Trophoblast cell (in vitro differentiated cells and primary cell): ENCODE results near the gene TRIM71.
"Not testable (repeated sequence)": the region's sequence is repeated elsewhere in the genome, so short reads cannot be mapped to it uniquely, and the experiment has no call there.

Experiments used
- DNase-seq, 2 donors: peaks; one replicate each; pipeline ENCODE4 v3.0.0-alpha.2; 2016
- H2AFZ ChIP-seq: 2 replicates; pipeline ENCODE4 v1.6.1; 2013; ENCODE audit warnings: low read length, moderate library complexity, mild to moderate bottlenecking; ENCODE audit not compliant: insufficient read depth, poor library complexity
- H2AK5ac ChIP-seq: 2 replicates; pipeline ENCODE4 v1.6.1; 2013; ENCODE audit warnings: mild to moderate bottlenecking, low read length
- H2BK120ac ChIP-seq: 2 replicates; pipeline ENCODE4 v1.6.1; 2013; ENCODE audit warnings: low read length, mild to moderate bottlenecking, moderate library complexity; ENCODE audit not compliant: insufficient read depth, poor library complexity
- H2BK12ac ChIP-seq: 2 replicates; pipeline ENCODE4 v1.6.1; 2013; ENCODE audit warnings: mild to moderate bottlenecking, low read length, moderate library complexity
- H2BK5ac ChIP-seq: 2 replicates; pipeline ENCODE4 v1.6.1; 2013; ENCODE audit warnings: low read length, low read depth, moderate library complexity, mild to moderate bottlenecking; ENCODE audit not compliant: poor library complexity
- H3K14ac ChIP-seq: 2 replicates; pipeline ENCODE4 v1.6.1; 2013; ENCODE audit warnings: mild to moderate bottlenecking, low read length
- H3K18ac ChIP-seq: 2 replicates; pipeline ENCODE4 v1.6.1; 2013; ENCODE audit warnings: mild to moderate bottlenecking, low read length
- H3K23ac ChIP-seq: 2 replicates; pipeline ENCODE4 v1.6.1; 2013; ENCODE audit warnings: low read length
- H3K27ac ChIP-seq: 2 replicates; pipeline ENCODE4 v1.5.1; 2013; ENCODE audit warnings: low read depth, mild to moderate bottlenecking, inconsistent platforms, low read length, moderate library complexity
- H3K27me3 ChIP-seq: 2 replicates; pipeline ENCODE4 v1.6.1; 2013; ENCODE audit warnings: inconsistent platforms, mild to moderate bottlenecking, low read length, moderate library complexity; ENCODE audit not compliant: insufficient read depth
- H3K36me3 ChIP-seq, 2 experiments: 1 replicate in 1 of 2; 2 replicates in 1 of 2; pipeline ENCODE4 v1.6.1; 2013; ENCODE audit warnings: low read length in 2 of 2, mild to moderate bottlenecking in 2 of 2, moderate library complexity in 1 of 2; ENCODE audit not compliant: insufficient read depth in 2 of 2, control insufficient read depth in 1 of 2
- H3K4ac ChIP-seq: 2 replicates; pipeline ENCODE4 v1.6.1; 2013; ENCODE audit warnings: low read depth, mild to moderate bottlenecking, low read length, moderate library complexity
- H3K4me1 ChIP-seq, 2 experiments: 1 replicate in 1 of 2; 2 replicates in 1 of 2; pipeline ENCODE4 v1.6.1; 2013; ENCODE audit warnings: low read length in 2 of 2, mild to moderate bottlenecking in 2 of 2, moderate library complexity in 1 of 2; ENCODE audit not compliant: insufficient read depth in 2 of 2, control insufficient read depth in 1 of 2
- H3K4me2 ChIP-seq: 2 replicates; pipeline ENCODE4 v1.6.1; 2013; ENCODE audit warnings: inconsistent platforms, mild to moderate bottlenecking, low read length, moderate library complexity
- H3K4me3 ChIP-seq: 2 replicates; pipeline ENCODE4 v1.5.1; 2013; ENCODE audit warnings: mild to moderate bottlenecking, low read depth, low read length, inconsistent platforms
- H3K79me1 ChIP-seq: one replicate; pipeline ENCODE4 v1.6.1; 2013; ENCODE audit warnings: low read length
- H3K79me2 ChIP-seq: 2 replicates; pipeline ENCODE4 v1.6.1; 2013; ENCODE audit warnings: low read length, mild to moderate bottlenecking; ENCODE audit not compliant: control insufficient read depth, insufficient read depth, poor library complexity
- H3K9ac ChIP-seq: 2 replicates; pipeline ENCODE4 v1.6.1; 2013; ENCODE audit warnings: mild to moderate bottlenecking, low read length
- H3K9me3 ChIP-seq: 2 replicates; pipeline ENCODE4 v1.6.1; 2013; ENCODE audit warnings: low read depth, mild to moderate bottlenecking, control low read depth, inconsistent platforms, low read length; ENCODE audit not compliant: insufficient read depth
- H4K12ac ChIP-seq: 2 replicates; pipeline ENCODE4 v1.6.1; 2013; ENCODE audit warnings: low read depth, mild to moderate bottlenecking, low read length, moderate library complexity
- H4K8ac ChIP-seq: 2 replicates; pipeline ENCODE4 v1.6.1; 2013; ENCODE audit warnings: low read depth, mild to moderate bottlenecking, low read length, moderate library complexity
- H4K91ac ChIP-seq: one replicate; pipeline ENCODE4 v1.6.1; 2013; ENCODE audit warnings: low read depth, mild to moderate bottlenecking, low read length, moderate library complexity
- WGBS: extraction: QIAGEN DNeasy Blood & Tissue Kit; methylation state at CpG from one replicate; pipeline ENCODE4 v1.1.7; 2013; ENCODE audit warnings: missing lambda C conversion rate; ENCODE audit not compliant: insufficient read length, insufficient coverage; ENCODE audit errors: extremely low coverage; 5-methylcytosine and 5-hydroxymethylcytosine counted together

Gene TRIM71

GRCh38 chr3:32847045-32847444, 29.2 kb downstream of the TRIM71 start:
- Histone ChIP-seq H3K79me2 (peaks cover 28% of the 10 kb centered on the region), H3K27ac (peak overlapping the region; percentile 67), H2BK5ac (peak overlapping the region; percentile 63), H4K91ac (peak overlapping the region; percentile 26), H3K4ac (peak overlapping the region; percentile 64), H2BK12ac (peak overlapping the region; percentile 73), H3K79me1 (peaks cover 21% of the 10 kb centered on the region), H3K4me1 (peaks cover 48 to 65% of the 10 kb centered on the region in 2 experiments)
- not testable (repeated sequence) for H3K4me2 ChIP-seq, H2AFZ ChIP-seq, H4K12ac ChIP-seq, H2BK120ac ChIP-seq, H3K14ac ChIP-seq, H3K23ac ChIP-seq, H3K27me3 ChIP-seq, H3K18ac ChIP-seq, H4K8ac ChIP-seq, H3K4me3 ChIP-seq, DNase-seq, H3K9ac ChIP-seq, H2AK5ac ChIP-seq, H3K36me3 ChIP-seq, H3K9me3 ChIP-seq
- WGBS = no CpG with 5 or more reads among the region's 15 CpGs

GRCh38 chr3:32847528-32847927, 29.7 kb downstream of the TRIM71 start:
- Histone ChIP-seq H3K4me3 (no peak overlapping the region), H3K4me1 (peaks cover 47 to 65% of the 10 kb centered on the region in 2 experiments), H2BK5ac (peak overlapping the region; percentile 63), H3K27ac (peak overlapping the region; percentile 67), H3K4me2 (peak overlapping the region; percentile 22), H3K9ac (no peak overlapping the region), H3K4ac (peak overlapping the region; percentile 64), H2BK12ac (peak overlapping the region; percentile 73), H4K12ac (no peak overlapping the region), H4K8ac (no peak overlapping the region), H3K79me1 (peaks cover 24% of the 10 kb centered on the region), H3K27me3 (no peaks in the 10 kb centered on the region), H2BK120ac (no peak overlapping the region), H3K14ac (no peak overlapping the region), H3K18ac (no peak overlapping the region), H3K9me3 (no peaks in the 10 kb centered on the region), H2AFZ (no peak overlapping the region), H3K36me3 (no peaks in the 10 kb centered on the region), H2AK5ac (no peak overlapping the region), H4K91ac (no peak overlapping the region), H3K23ac (no peak overlapping the region), H3K79me2 (peaks cover 26% of the 10 kb centered on the region)
- WGBS = no CpG with 5 or more reads among the region's 1 CpG
- peak in 1 of 2 donors; percentile 39 for DNase-seq

- Histone ChIP-seq H3K36me3 (no peaks in the 10 kb centered on the region), H3K4me2 (peak overlapping the region; percentile 56), H3K9me3 (no peaks in the 10 kb centered on the region), H3K4me1 (peaks cover 40 to 58% of the 10 kb centered on the region in 2 experiments), H2BK120ac (no peak overlapping the region), H4K91ac (no peak overlapping the region), H2AK5ac (no peak overlapping the region), H3K27ac (peak overlapping the region; percentile 95), H4K12ac (no peak overlapping the region), H2AFZ (no peak overlapping the region), H2BK5ac (peak overlapping the region; percentile 99), H4K8ac (no peak overlapping the region), H3K9ac (no peak overlapping the region), H3K14ac (no peak overlapping the region), H3K4ac (no peak overlapping the region), H3K27me3 (no peaks in the 10 kb centered on the region), H3K79me1 (peaks cover 24% of the 10 kb centered on the region), H3K23ac (no peak overlapping the region), H3K79me2 (peaks cover 20% of the 10 kb centered on the region), H2BK12ac (no peak overlapping the region), H3K18ac (no peak overlapping the region), H3K4me3 (no peak overlapping the region)
- DNase-seq = peak; percentile 87 to 89
- WGBS = no CpG with 5 or more reads among the region's 4 CpGs
Observed at GRCh38 chr3:32848215-32848614, 30.4 kb downstream of the TRIM71 start.

- Histone ChIP-seq H3K36me3 (no peaks in the 10 kb centered on the region), H3K18ac (no peak overlapping the region), H3K27me3 (no peaks in the 10 kb centered on the region), H3K79me2 (peaks cover 21% of the 10 kb centered on the region), H3K4ac (peak overlapping the region; percentile 99), H2BK120ac (peak overlapping the region; percentile 99), H3K4me3 (no peak overlapping the region), H2AFZ (no peak overlapping the region), H4K12ac (no peak overlapping the region), H3K79me1 (peaks cover 26% of the 10 kb centered on the region), H2BK12ac (no peak overlapping the region), H3K14ac (peak overlapping the region; percentile 85), H3K4me2 (peak overlapping the region; percentile 41), H3K23ac (no peak overlapping the region), H3K9ac (no peak overlapping the region), H2BK5ac (peak overlapping the region; percentile 99), H2AK5ac (peak overlapping the region; percentile 33), H3K27ac (peak overlapping the region; percentile 95), H4K91ac (peak overlapping the region; percentile 97), H4K8ac (peak overlapping the region; percentile 87), H3K4me1 (peaks cover 38 to 56% of the 10 kb centered on the region in 2 experiments), H3K9me3 (no peaks in the 10 kb centered on the region)
- WGBS = no CpG with 5 or more reads among the region's 4 CpGs
- DNase-seq = no peak
Observed at GRCh38 chr3:32849046-32849445, 31.2 kb downstream of the TRIM71 start.
